IPS-18c (cell line): ENCODE data around the gene COL8A2.

Experiments used
- H3K4me3 ChIP-seq: 2 replicates; pipeline ENCODE4 v1.7.0; 2013; ENCODE audit warnings: low read depth, mild to moderate bottlenecking, low read length, moderate library complexity; ENCODE audit not compliant: insufficient read depth
- H3K9me3 ChIP-seq: one replicate; pipeline ENCODE4 v1.6.1; 2013; ENCODE audit warnings: mild to moderate bottlenecking, low read length, moderate library complexity; ENCODE audit not compliant: control insufficient read depth, insufficient read depth

The COL8A2 gene

DNA sequence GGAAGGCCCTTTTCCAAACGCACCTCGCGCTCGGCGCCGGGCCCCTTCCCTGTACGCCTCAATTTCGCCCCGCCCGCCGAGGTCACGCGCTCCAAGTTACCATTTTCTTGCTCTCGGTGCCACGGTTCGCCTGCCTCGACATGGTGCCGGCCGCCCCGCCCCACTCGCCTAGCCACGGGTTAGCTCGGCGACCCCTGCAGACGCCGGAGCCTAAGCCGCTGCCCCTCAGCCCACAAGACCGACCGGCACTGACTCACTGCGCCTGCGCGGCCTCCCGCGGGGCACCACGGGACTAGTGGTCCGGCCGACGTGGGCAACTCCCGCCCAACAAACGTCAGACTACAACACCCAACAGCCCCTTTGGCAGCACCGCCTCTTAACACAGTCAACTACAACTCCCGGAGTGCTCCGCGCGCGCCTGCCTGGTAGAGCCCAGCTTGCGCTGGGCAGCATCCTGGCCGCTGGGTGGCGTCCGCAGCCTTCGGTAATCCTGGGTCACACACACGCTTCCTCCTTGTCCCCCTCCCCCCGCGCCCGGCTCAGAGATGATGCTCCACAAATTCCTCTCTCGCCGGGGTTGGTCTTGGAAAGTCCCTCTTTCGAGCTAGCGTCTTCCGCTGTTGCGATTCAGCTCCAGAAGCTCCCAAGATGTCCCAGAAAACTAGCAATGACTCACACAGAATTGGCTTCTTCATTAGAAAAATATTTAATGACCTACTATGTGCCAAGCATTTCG, 24.4 kb upstream of the COL8A2 start, which contains the start of gene TRAPPC3:
Gene TRAPPC3 (minus strand): TSS at position 250 of the 736 bp plus-strand sequence. CDS start 108 bp downstream, at position 142.
- Histone ChIP-seq H3K4me3 (peak within 1 kb of the TSS; percentile 91), H3K9me3 (peaks cover 3% of the 10 kb centered on the region)

DNA sequence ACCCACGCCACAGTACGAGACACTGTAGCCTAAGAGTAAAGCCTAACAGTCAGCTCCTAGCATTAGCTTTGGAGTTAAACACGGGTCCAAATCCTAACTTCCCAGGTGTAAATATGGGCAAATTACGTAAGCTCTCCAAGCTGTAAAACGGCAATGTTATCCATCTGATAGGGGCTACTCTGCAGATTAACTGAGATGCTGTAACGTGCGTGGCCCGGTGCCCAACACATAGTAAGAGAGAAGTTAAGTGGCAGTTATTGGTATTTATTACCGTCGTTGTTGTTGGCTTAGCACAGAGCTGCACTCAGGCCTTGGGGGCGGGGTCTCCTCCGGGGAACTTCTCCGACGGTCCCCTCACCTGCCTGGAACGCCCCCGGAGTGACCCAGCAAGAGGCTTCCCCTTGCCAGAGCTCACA, 23.8 kb upstream of the COL8A2 start:
- peak overlapping the region; percentile 91 for H3K4me3 ChIP-seq
- H3K9me3 ChIP-seq: peaks cover 3% of the 10 kb centered on the region

DNA sequence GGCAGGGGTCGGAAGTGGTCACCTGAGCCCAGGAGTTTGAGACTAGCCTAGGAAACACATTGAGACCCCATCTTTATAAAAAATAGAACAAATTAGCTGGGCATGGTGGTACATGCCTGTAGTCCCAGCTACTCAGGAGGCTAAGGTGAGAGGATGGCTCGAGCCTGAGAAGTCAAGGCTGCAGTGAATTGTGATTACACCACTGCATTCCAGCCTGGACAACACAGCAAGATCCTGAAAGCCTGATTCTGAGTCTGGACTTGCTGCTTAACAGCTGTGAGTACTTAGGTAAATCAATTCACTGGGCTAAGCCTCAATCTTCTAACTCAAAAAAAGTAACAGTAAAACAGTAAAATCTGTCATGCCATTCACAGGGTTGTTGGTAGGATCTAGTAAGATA, 19.4 kb upstream of the COL8A2 start:
- Histone ChIP-seq H3K4me3 (no peak overlapping the region), H3K9me3 (peaks cover 3% of the 10 kb centered on the region)

DNA sequence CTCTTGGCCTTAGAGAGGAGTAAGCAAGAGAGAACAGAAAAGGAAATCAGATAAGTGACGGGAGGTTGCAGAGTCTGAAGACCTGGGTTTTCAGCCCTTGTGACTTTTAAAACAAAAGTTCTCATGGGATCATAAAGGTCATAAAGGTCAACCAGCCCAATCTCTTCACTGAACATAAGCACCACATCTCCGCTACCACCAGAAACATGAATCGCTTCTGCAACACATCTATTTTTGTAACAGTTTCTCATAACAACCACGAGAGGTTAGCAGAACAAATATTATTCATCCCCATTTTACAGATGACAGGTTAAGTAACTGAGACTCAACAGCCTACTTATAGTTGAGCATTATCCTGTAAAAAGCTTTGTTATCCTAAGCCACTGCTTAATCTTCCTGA, 18.4 kb upstream of the COL8A2 start:
- H3K4me3 ChIP-seq: no peak overlapping the region
- peaks cover 3% of the 10 kb centered on the region for H3K9me3 ChIP-seq

DNA sequence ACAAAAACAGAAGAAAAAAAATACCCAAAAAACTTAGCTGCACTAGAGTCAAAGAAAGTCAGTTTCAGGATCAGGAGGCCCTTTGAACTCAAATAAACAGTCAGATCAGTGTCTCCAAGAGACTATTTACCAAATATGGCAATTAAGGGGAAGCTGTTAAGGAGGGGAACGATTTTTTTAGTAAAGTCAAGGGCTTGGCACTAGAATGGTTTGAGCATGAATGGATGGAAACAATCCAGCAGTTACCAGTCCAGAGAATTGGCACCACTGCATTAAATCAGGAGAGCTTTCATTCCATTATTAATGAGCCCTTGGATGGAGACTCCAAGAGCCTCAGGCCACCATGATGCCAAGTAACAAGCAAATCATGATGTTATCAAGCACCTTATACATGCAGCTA, 17.1 kb upstream of the COL8A2 start:
- H3K4me3 ChIP-seq: no peak overlapping the region
- peaks cover 3% of the 10 kb centered on the region for H3K9me3 ChIP-seq

DNA sequence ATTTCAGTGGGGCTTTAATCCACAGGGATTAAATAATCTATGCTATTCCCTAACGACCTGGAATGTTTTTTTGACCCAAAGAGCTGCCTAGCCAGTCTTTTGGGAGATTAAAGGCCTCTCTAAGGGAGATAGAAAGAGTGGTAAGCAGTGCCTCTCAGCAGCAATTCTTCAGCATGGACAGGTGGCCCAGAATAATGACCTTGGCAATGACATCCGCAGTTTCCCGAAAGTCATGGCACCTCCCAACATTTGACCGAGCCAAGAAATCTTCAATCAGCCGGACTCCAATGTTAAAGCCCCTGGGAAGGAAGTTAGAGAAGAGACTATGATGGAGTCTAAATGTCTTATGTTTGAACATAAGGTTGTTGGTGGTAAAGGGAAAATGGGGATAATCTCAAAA, 14.5 kb upstream of the COL8A2 start:
- no peak overlapping the region for H3K4me3 ChIP-seq
- no peaks in the 10 kb centered on the region for H3K9me3 ChIP-seq

DNA sequence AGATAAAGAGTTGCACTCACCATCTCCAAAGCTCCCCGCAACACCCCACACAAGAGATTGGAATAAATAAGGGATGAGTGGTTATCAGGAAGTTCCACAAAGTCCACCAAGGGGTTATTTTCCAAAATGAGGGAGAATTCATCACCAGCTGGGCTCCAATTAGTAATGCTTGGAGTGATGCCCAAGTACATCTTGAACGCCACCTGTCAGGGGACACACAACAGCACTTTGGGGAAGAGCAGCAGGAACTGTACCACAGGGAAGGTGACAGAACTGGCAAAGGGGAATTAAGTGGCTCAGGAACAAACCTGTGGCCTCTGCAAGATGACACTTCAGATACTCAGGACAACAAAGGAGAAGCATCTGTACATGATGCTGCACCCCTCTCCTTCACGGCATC, 12.8 kb upstream of the COL8A2 start:
- Histone ChIP-seq H3K9me3 (no peaks in the 10 kb centered on the region), H3K4me3 (no peak overlapping the region)

DNA sequence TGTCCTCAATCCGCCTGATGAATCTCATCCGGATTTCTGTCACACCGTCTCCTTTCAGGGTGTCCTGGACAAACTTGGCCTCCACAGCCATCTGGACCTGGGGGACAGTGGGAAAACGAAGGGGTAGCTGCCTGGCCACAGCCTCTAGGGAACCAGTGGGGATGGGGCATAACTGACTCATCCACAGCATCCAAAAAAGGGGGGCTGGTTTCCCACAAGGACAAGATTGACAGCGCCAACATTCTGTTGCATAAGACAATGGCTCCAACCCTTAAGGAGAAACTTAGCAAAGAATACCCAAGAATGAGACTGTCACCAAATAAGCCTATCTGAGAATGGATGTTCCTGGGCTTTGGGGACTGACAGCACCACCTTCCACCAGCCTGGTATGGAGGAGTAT, 12.2 kb upstream of the COL8A2 start:
- no peaks in the 10 kb centered on the region for H3K9me3 ChIP-seq

DNA sequence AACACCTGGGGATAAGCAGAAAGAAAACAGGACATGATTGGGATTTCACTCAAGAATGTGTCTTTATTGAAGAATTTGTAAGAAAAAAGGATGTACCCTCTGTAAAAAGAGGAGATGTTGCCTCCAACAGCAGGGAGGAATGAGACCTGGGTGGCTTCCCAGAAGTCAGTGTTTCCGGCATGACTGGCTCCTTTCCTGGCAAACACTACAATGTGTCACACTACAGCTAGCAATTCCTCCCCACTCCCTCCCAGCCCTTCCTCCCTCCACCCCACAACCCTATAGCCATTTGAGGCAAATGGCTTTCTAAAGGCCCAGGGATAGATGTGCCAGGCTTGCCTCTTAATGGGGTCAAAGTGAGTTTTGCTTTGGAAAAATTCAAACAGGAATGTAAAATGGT, 11.5 kb upstream of the COL8A2 start:
- no peak overlapping the region for H3K4me3 ChIP-seq
- H3K9me3 ChIP-seq: no peaks in the 10 kb centered on the region

More for the DNA sequence above, 12.2 kb upstream of the COL8A2 start:
- H3K4me3 ChIP-seq: no peak overlapping the region

DNA sequence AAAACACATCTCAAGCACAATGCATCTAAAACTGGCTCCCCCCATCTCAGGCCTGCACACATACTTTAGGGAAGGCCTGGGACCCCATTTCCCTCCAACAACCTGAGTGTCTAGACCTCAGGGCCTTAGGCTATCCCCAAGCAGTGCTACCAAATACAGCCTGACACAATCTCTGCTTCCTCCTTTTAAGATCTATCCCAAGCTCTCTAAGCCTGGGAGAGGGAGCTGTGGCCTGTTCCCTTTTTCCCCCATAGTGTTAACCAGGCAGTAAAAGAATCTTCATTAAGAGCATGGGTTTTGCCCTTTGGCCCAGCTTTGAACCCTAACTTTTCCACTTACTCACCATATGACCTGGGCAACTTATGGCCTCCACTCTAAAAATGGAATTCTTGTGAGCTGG, 10.8 kb upstream of the COL8A2 start:
- no peaks in the 10 kb centered on the region for H3K9me3 ChIP-seq
- no peak overlapping the region for H3K4me3 ChIP-seq

DNA sequence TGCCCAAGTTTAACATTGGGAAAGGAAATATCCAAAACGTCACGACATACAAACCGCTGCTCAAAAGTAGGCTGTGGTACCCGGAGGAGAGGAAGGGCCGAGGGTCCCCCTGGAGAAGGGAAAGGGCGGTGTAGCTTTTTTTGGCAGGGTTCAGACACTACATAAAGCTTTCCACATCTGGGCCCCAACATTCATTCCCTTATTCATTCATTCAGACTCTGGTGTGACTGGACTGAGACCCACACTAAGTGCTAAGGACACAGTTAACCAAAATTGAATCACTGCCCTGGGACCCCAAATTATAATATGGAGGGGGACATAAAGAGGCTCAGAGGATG, 10.3 kb upstream of the COL8A2 start:
- Histone ChIP-seq H3K9me3 (no peaks in the 10 kb centered on the region), H3K4me3 (no peak overlapping the region)

DNA sequence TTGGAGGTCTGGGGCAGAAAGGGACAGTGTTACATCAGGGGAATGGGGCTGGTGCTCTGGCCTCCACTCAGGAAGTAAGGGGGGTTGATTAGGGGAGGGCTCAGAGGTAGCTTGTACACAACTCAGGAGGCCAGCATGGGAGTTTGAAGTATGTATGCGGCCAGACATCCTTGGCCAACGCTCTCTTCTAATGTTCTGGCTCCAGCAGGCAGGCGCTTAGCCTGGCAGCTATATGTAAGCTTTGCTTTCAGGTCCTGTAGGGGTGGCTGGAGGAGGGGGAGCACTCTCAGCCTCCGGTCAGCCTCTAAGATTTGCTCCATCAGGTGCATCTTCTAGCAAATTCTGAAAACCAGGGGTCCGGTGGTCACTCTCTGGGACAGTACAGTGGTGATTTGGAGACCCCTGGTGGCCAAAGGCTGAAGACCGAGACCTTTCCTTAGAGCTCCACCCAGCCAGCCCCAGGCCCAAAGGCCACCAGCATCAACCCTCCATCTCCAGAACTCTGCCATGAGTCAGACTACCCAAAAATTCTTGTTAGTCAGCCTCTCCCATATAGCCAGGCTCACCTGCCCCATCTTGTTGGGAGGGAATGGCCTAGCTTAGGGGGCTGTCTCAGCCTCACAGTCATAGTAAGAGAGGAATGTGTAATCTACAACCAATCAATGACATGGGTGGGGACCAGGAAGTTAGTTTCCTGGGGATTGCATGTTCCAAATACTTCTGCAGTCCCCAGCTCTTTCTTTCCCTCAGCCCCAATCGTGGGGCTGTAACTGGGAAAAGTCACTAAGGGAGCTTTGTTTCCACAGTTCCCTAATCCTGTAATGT, 9.7 kb upstream of the COL8A2 start:
- Histone ChIP-seq H3K4me3 (no peak overlapping the region), H3K9me3 (no peaks in the 10 kb centered on the region)

DNA sequence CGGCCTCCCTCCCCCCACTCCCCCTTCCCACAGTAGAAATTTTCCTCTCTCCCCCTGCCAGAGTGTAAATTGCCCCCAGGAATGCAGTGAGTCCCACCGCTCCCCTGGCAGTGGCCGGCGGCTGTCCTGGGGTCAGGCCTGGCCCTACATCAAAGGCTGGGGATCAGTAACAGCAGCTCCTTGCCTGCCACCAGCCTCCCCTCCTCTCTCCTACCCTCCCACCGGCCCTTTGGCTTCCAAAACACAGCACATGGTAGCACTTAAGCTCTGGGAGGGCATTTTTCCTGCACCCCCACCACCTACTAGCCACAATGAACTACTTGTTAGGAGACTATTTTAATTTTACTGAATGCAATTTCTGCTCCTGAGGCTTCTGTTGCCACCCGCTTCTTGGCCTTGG, 9.0 kb upstream of the COL8A2 start:
- Histone ChIP-seq H3K4me3 (no peak overlapping the region), H3K9me3 (no peaks in the 10 kb centered on the region)

DNA sequence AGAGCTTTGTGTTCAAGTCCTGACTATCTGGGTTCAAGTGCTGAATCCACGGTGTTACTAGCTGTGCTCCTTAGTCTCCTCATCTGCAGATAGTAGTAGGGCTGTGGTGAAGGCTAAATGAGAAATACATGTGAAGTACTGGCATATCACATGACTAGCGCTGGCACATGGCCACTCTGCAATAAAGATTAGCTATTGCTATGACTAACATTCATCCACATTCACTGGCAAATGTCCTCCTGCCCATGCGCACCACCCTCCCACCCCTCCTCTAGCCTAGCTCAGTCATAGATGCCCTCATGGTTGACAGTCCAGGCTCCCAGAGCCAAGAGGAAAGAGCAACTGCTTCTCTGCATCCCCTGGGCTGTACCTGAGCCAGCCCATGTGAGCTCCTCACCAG, 8.5 kb upstream of the COL8A2 start:
- H3K9me3 ChIP-seq: no peaks in the 10 kb centered on the region
- H3K4me3 ChIP-seq: no peak overlapping the region

DNA sequence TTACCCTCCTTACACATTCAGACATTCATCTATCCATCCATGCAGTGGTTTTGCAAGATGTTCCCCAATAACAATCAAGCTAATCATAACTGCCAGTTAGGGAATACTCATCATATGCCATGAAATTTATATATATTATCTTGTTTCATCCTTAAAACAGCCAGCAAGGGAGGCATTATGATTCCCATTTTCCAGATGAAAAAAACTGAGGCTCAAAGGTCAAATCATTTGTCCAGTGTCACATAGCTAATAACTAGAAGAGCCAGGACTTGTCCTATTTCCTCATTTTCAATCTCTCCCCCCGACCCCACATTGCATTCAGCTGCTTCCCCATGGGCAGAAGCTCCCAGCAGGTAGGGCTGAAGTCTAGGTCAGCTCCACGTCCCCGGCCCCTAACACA, 7.0 kb upstream of the COL8A2 start:
- no peaks in the 10 kb centered on the region for H3K9me3 ChIP-seq
- no peak overlapping the region for H3K4me3 ChIP-seq

DNA sequence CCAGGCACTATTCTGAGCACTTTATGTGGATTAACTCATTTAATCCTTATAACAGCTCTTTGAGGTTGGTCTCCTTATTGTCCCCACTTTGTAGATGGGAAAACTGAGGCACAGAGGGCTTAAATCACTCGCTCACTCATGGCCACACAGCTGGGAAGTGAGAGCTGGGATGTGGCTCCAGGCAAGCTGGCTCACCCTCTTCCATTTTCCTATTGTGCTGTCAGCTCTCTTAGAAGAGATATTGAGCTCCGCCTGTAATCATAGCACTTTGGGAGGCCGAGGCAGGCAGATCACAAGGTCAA, 3.8 kb upstream of the COL8A2 start:
- Histone ChIP-seq H3K9me3 (no peaks in the 10 kb centered on the region), H3K4me3 (no peak overlapping the region)

DNA sequence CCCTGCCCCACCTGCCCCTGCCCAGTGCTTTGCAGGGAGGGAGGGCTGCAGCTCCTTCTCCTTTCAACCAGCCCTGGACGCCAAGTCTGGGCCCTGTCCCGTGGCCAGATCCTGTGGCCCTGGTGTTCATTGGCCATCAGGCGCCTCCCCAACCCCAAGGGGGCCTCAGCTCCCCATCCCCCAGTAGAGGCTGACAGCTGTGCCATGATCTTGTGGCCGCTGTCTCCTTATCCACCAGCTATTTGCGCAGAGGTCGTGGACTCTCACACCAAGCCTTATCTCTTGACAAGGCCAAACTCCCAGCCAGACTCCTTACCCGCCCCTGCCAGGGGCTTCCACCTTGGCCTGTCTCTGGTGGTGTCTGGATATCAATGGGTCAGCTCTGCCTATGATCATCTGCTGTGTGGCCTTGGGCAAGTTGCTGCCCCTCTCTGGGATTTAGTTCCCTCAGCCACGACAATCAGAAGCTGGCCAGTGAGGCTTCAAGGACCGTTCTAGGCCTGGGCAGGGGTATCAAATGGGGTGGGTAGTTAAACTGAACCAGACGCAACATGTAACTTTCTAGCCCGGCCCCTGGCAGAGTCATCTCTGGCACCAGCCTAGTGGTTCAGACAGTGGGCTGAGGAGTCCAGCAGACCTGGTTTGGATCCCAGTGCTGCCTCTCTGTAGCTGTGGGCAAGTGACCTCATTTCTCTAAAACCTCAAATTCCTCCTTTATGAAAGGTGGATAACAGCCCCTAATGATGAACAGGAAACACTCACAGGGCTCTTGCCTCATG, 3.3 kb upstream of the COL8A2 start:
- Histone ChIP-seq H3K9me3 (no peaks in the 10 kb centered on the region), H3K4me3 (no peak overlapping the region)
